ENCODE data around the gene CD226.
"Not testable (repeated sequence)": the region's sequence is repeated elsewhere in the genome, so short reads cannot be mapped to it uniquely, and the experiment has no call there.

Gene CD226

DNA sequence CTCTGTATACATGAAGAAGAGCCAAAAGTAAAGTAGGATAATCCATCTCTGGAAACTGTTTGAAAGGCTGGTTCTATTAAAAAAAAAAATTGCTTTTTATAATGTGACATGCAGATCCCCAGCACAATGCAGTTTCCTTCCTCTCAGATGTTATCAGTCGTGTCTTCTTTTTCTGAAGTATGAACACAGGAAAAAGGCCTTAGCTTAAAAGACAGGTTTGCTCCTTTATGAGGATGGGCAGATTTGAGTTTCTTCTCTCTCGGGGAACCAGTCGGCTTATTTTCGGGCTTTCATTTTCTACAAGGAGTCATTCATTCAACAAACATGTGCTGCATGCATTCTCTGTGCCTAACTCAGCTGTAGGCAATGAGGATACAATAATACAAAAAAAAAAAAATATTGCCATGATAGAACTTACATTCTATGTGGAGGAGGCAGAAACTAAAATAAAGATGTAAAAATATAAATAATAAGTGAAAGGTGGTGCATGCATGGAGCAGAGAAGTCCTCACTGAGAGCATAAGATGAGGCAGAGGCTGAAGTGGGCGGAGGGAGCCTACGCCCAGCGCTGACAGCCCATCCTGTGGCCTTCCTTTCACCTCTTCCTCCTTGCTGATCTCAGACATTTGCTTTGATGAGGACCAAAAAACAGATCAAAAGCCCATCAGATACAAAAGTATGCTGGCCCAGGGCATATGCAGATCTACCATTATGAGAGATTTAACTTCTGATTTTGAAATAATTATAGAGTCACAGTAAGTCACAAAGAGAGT is at the start of gene CD226:
Gene CD226, minus strand, starts transcription at position 513 of the 773 bp plus-strand sequence. Its CDS starts 467 bp downstream, at position 46.
- DNase-seq (ENCODE audit: low read depth), result no peak

DNA sequence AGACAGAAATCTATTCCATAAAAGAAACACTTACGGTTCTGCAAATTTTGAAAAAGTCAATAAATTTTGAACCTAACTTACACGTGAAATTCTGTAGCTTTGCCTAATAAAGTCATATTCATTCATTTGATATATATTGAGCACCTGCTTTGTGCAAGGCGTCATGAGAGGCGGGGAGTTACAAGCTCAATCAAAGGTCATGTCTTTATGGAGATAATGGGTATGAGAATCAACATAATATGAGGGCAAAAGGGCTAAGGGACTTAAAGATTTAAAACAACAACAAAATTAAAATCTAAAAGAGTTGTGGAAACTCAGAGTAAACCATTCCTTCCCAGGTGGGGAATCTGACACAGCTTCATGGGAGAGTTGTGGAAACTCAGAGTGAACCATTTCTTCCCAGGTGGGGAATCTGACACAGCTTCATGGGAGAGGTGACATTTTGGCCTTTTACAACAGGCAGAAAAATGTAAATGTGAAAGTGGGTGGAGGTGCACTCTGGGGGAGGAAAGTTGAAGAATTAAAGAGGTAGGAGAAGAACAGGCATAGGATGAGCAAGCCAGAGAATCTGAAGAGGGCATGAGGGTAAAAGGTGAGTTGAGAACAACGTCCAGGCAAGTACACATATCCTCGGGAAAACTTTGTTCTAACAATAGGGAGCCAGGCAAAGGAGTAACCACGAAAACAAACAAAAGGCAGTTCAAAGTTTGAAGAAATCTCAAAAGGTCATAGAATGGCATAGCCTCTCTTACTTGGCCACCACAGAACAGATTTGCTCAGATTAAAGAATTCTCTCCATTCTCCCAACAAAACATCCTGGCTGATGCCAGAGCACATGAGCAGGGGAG is 49.5 kb upstream of the CD226 start:
- DNase-seq (ENCODE audit: low read depth), result no peak

DNA sequence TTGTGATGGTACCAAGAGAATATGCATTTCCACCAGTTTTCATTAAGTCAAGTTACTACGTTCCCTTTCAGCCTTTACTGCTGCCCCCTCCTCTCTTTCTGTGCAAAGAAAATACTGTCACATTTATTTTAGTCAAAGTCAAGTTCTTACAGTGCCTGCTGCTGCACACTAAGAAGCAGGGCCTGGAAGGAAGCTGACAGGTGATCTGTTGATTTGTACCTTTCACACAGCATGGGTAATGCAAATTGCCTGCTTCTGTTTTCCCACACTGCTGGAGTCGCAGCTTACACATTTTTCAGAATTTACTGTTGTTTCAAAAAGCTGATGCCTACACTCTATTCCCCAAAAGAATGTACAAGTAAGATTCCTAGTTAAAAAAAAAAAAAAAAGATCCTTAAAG is 48.7 kb upstream of the CD226 start:
- DNase-seq (ENCODE audit: low read depth), result no peak

DNA sequence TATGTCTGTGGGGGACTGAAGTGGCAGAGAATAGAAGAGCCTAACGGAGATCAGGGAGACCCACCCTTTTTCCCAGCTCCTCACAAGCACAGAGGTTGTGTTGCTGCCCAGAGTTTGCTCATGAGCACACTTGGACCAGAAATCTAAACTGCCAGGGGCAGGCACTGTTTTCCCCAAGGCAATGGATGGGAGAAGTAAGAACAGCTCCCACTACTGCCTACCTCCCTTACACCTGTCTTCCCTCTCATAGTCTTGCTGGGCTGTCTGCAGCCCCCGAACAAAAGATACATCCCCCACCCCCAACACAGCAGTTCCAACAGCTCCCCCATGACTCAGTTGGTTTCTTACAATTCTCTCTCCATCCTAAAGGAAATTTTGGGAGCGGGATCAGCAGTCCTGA is 48.1 kb upstream of the CD226 start:
- no peak for DNase-seq (ENCODE audit: low read depth)

DNA sequence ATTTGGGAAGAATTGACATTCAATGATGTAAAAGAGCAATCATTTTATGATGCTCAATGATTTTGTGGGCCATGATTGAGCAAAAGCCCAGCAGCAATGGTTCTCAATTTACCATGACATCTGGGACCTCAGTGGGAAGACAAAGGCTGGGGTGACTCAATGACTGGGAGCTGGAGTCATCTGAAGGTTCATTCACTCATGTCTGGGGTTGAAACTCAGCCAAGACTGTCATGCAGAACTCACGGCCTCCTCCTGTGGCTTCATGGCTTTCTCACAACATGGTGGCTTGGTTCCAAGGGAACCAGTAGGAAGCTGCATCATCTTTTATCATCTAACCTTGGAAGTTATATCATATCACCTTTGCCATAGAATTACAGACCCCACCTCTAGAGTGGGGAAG is 45.1 kb upstream of the CD226 start:
- peak; percentile 37 for DNase-seq (ENCODE audit: low read depth)

DNA sequence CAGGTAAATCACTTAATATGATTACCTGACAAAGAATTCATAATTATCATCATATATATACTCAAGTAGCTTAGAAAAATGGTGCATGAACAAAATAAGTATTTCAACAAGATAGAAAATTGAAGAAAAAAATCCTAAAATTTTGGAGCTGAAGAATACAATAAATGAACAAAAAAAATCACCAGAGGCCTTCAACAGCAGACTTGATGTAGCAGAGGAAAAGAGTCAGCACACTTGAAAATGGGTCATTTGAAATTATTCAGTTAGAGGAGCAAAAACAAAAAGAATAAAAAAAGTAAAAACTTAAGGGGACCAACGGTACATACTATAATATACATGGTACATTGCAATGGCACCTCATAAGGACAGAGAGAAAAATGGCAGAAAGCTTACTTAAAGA is 40.2 kb upstream of the CD226 start:
- no peak for DNase-seq (ENCODE audit: low read depth)

DNA sequence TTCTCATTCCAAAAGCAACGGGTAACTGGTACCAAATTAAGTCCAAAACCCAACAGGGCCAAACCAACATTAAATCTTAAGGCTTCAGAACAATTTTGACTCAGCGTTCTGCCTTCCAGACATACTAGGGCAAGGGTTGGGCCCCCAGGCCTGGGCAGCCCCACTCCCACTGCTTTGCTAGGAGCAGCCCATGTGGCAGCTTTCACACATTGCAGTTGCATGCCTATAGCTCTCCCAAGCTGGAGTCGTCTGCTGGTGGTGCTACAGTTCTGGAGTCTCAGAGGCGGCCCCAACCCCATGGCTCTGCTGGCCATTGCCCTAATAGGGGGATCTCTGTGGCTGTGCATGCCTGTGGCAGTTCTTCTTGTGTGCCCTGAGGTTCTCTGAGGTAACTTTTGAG is 37.6 kb upstream of the CD226 start:
- DNase-seq (ENCODE audit: low read depth), result no peak

DNA sequence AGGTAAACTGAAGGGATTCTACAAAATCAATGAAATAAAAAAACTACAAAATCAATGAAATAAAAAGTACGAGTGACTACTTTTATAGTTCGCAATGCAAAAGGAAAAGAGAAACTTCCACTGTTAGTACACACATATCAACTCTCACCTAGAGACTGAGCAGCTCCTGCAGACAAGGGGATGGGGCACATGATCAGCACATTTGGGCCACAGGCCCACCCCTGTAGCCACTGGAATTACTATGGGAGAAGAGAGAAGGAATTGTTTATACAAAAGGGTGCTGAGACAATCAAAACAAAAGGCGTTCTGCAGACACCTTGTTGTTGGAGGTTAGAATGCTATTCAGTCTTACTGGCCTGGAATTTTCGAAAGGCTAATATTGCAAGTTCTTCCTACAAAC is 34.7 kb upstream of the CD226 start:
- DNase-seq (ENCODE audit: low read depth), result no peak

DNA sequence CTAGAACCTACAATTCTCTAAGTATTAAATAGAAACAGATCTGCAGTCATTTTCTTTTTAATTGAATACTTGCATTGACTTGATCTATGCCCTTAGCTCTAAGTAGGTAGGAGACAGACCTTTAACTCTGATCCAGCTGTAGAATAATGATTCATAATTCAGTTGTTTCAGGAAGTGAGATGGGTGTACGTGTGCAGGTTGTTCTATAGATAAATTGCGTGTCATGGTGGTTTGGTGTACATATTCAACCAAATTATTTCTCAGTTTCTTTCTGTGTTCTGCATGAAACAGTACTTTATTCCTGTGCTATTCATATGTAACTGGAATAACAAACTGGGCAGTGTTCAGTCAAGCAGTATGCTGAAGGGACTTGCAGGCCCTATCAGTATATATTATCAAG is 34.3 kb upstream of the CD226 start:
- no peak for DNase-seq (ENCODE audit: low read depth)

DNA sequence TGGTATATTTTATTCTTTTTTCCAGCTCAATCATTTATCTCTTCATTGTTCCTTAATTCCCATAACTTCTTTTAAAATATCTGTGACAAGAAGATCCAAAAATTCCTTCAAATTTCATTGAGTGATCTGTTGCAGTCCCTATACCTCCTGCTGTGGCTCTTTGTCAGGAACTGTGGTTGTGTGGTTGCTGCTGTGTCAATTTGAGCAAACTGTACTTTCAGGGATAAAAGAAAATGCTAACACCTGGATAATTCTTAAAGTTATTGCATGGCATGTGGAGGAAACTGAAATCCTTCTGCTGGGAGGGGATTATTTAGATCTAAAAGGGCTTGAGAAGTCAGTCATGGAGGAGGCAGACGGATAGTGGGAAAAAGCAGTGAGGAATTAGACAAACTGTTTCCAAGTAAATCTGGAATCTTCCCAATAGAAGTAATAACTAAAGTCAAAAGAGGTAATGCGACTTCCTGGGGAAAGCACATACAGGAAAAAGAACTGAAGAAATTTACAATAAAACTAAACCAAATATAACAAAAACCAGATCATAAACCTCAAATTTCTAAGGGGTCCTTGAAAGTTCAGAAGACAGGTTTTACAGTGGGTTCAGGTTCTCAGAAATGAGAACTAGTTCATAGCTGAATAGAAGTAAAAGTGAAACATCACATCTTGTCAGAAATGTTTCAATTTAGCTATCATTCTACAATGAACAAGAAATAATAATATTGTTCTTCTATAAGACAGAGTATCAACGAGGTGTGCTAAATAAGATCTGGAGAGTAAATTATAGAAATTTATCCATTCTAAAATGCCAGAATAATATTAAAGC is 33.5 kb upstream of the CD226 start:
- no peak for DNase-seq (ENCODE audit: low read depth)

DNA sequence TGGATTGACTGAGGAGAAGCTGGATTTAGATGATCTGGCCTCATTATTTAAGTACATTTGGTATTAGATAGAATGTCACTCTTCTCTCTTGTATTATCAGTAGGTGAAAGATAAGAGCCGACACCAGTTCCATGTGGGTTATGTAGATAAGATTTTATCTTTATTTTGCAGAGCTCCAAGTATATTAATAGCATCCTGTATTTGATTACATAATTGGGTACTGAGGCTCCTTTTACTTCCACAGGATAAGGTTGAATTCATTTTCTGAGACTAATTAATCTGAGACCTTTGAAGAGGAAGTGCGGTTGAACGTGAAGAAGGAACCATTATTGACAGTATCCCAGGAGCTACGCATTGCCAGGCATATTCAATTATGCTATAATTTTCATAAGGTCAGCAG is 32.8 kb upstream of the CD226 start:
- no peak for DNase-seq (ENCODE audit: low read depth)

DNA sequence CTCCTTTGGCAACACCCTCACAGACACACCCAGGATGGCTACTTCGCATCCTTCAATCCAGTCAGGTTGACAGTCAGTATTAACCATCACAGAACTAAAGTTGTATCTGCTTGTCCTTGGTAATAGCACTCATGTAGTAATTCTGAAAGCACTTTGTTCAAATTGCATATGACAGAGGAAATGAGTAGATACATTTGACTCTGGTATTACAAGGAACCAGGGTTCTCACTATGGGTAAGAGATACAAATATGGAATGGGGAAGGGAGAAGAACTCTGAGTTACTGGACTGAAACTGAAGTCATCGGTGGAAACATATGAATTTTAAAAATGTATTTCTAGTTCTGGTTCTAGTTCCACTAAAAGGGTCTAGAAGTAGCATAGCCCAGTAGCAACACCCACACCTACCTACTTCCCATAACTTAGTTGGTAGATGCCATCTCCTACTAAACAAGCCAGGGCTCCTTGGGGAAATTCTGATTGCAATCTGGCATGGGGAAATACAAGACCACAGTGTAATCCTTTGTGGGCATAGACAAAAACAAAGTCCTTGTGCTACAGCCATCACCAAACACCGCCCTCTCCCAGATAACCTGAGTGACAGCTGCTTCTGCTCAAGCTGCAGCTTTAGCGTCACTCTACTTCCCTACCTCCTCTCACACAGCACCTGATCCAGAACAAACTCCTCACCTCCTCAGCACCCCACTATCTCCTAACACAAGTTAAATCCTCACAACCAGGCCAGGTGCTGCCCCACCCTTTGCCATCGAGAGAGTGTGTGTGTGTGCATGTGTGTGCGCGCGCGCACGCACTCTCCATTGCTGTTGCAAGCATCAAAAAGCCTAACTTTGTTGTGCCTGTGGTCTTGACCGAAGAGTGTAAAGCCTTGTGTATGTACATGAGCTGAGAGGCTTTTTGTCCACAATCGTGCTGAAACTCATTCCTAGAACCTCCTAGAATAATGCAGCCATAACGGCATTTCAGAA is 31.4 kb upstream of the CD226 start:
- no peak for DNase-seq (ENCODE audit: low read depth)

DNA sequence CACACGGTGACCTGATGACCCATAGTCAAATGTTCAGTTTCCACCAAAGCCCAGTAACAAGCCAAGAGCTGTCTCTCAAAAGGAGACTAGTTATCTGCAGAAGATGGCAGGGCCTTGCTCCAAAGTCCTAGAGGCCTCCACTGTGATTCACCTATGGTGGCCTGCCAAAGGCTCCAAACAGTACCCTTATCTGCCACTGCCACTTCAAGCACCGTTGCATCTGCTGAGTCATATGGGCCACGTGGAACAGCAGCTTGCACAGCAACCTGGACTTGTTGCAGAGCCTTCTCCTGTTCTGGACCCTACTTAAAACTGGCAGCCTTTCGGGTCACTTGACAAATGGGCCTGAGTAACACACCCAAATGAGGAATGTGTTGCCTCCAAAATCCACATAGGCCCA is 27.6 kb upstream of the CD226 start:
- DNase-seq (ENCODE audit: low read depth), result not testable (repeated sequence)

DNA sequence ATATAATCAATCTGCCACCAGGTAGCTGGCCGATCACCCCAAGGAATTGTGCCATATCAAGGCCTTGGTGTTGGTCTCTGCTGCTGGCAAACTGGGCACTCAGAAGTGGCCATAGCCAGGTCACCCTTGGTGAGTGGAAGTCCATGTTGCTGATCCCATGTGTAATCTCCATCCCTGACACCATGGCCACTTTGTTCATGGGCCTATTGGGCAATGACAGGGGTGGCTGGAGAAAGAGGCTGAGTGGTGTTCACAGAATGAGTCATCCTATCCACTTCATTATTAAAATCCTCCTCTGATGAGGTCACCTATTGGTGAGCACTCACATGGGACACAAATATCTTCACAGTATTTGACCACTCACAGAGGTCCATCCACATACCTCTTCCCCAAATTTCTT is 26.7 kb upstream of the CD226 start:
- DNase-seq (ENCODE audit: low read depth), result peak; percentile 65

DNA sequence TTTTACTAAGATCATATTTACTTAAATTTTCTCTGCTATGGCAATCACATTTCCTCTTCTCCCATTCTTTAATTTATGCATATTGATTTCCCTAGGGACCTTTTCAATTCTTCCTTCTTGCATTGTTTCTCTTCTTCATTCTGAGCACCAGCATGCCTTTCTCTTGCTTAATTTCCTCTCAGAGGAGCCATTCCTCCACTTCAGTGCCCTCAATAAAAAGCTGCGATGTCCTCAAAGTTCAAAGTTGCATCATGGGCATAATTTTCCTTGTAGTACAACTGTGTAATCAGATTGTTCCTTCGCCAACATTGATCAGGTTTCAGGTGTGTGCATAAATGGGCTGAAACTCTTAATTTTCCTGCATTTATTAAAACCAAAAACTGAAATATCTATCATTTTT is 21.8 kb upstream of the CD226 start:
- peak; percentile 20 for DNase-seq (ENCODE audit: low read depth)

DNA sequence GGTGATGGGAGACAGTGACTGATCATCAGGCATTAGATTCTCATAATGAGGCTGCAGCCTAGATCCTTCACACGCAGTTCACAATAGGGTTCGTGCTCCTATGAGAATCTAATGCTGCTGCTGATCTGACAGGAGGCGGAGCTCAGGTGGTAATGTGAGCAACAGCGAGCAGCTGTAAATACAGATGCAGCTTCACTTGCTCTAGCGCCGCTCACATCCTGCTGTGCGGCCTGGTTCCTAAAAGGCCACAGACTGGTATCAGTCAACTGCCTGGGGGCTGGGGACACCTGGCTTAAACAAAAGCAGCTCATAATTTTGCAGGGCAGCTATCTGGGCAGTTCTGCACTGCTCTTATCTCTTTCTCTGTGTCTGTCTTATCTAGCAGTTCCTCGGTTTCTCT is 20.4 kb upstream of the CD226 start:
- DNase-seq (ENCODE audit: low read depth), result no peak

DNA sequence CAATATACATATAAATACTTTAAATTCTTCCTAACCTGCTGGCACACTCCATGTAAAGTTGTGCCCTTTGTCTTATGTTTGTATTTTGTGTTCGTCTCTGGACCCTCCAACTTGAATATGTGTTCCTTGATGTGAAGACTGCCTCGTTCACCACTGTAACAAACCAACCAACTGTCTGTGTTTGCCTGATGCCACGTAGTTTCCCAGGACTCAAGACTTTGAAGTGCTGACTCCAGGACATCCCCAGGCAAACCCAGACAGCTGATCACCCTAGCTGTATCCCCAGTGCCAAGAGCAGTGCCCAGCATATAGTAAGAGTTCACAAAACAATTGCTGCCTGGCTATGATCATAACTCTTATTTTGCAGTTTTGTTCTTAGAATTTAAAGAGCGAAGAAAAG is 15.5 kb upstream of the CD226 start:
- DNase-seq (ENCODE audit: low read depth), result no peak

DNA sequence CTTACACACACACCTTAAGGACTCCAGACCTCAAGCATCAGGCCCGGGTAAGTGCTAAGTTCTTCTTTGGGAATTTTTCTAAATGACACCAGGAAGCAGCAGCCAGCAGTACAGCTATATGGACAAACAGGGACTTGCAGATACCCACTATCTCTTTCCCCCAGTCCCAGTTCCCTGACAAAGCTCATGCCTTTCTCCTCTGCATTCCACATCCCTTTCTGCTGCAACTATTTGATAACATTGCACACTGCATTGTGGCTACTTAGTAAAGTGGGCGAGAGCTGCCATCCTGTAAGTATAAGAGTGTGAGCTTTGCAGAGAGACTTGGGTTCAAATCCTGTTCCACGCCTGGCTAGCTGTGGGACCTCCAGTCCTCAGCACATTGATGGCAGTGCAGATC is 14.0 kb upstream of the CD226 start:
- DNase-seq (ENCODE audit: low read depth), result no peak

DNA sequence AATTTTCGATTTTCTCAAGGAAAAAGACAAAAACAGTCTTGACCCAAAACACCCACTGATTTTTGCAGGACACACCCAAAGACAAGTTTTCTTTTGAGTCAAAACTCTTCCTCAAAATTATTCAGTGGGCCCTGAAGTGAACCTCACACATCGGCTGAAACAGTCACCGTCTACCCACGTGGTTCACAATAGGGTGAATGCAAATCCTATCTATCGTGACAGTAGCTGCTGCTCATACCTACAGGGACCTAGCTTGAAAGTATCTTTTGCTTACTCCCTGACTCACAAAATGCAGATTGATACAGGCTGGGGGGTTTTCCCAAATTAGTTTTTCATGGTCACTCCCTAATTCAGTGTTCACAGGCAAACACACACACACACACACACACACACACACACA is 10.7 kb upstream of the CD226 start:
- no peak for DNase-seq (ENCODE audit: low read depth)

DNA sequence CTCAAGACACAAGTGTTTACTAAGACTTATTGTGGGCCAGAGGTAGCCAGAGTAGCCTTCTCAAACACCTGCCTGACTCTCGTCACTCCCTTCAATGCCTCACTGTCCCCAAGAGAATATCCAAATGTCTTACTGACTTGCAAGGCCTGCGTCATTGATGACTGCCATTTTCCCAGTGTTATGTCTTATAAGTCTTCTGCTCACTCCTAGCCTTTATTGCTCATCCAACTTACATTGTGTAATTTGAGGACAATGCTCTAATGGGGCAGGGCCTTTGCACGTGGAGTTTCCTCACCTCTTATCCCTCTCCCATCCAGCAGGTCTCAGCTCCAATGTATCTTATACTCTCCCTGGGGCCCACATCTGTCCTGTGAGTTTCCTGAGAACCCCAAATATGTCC is 10.1 kb upstream of the CD226 start:
- DNase-seq (ENCODE audit: low read depth), result no peak
